GM23338 (cell line): ENCODE measurements around the gene DGKE. TPM values are rescaled to one million over a fixed set of nuclear protein-coding genes. Genes with fewer than 3 reads are reported as not detected.

Experiments
- ATAC-seq: fragments of 200-7000 bp; cut with Tn5 transposase; 3 replicates; pipeline ENCODE4 v1.9.1; 2020
- DNase-seq: peaks from one replicate; pipeline ENCODE4 v3.0.0-alpha.2; 2015; ENCODE audit warnings: low spot score
- H2AFZ ChIP-seq: fragments of 200-600 bp; sonication (generic); 2 replicates; pipeline ENCODE4 v1.8.0; 2016; ENCODE audit warnings: antibody characterized with exemption, mild to moderate bottlenecking, moderate library complexity
- H3F3A ChIP-seq: fragments of 200-600 bp; sonication (generic); replicated peaks from 2 replicates; pipeline ENCODE4 v1.8.0; 2017; ENCODE audit warnings: antibody characterized with exemption, mixed run types, low read depth
- H3K27ac ChIP-seq: fragments of 200-600 bp; sonication (generic); 2 replicates; pipeline ENCODE4 v1.6.1; 2016; ENCODE audit warnings: low read depth
- H3K27me3 ChIP-seq: fragments of 200-600 bp; sonication (generic); 2 replicates; pipeline ENCODE4 v1.8.0; 2016; ENCODE audit warnings: mild to moderate bottlenecking, mixed run types, moderate library complexity; ENCODE audit not compliant: insufficient read depth
- H3K36me3 ChIP-seq: fragments of 200-600 bp; sonication (generic); 2 replicates; pipeline ENCODE4 v1.8.0; 2016; ENCODE audit warnings: mild to moderate bottlenecking; ENCODE audit not compliant: insufficient read depth
- H3K4me1 ChIP-seq: fragments of 200-600 bp; sonication (generic); 2 replicates; pipeline ENCODE4 v1.8.0; 2016; ENCODE audit warnings: mild to moderate bottlenecking, moderate library complexity; ENCODE audit not compliant: insufficient read depth
- H3K4me2 ChIP-seq: fragments of 200-600 bp; sonication (generic); 2 replicates; pipeline ENCODE4 v1.7.1; 2017; ENCODE audit warnings: mixed run types
- H3K4me3 ChIP-seq: fragments of 200-600 bp; sonication (generic); 2 replicates; pipeline ENCODE4 v1.6.1; 2016; ENCODE audit warnings: mixed run types
- H3K79me2 ChIP-seq: fragments of 200-600 bp; sonication (generic); replicated peaks from 2 replicates; pipeline ENCODE4 v1.8.0; 2017; ENCODE audit warnings: mild to moderate bottlenecking; ENCODE audit not compliant: insufficient read depth
- H3K9me2 ChIP-seq: fragments of 200-600 bp; sonication (generic); 2 replicates; pipeline ENCODE4 v1.8.0; 2017; ENCODE audit not compliant: insufficient read depth
- H4K20me1 ChIP-seq: fragments of 200-600 bp; sonication (generic); replicated peaks from 2 replicates; pipeline ENCODE4 v1.8.0; 2017; ENCODE audit warnings: mild to moderate bottlenecking; ENCODE audit not compliant: insufficient read depth
- H3K27ac Mint-ChIP-seq: 2 replicates; pipeline ENCODE4 v1.8.0; 2020; ENCODE audit warnings: inconsistent platforms, mild to moderate bottlenecking, moderate library complexity, mixed read lengths
- H3K27me3 Mint-ChIP-seq: 3 replicates; pipeline ENCODE4 v1.8.0; 2022; ENCODE audit warnings: low read depth, mild to moderate bottlenecking, moderate library complexity, mixed read lengths, inconsistent platforms; ENCODE audit not compliant: insufficient read depth, poor library complexity
- H3K36me3 Mint-ChIP-seq: 3 replicates; pipeline ENCODE4 v1.8.0; 2021; ENCODE audit warnings: low read depth, mild to moderate bottlenecking, inconsistent platforms, moderate library complexity, mixed read lengths
- H3K4me1 Mint-ChIP-seq: 3 replicates; pipeline ENCODE4 v1.8.0; 2020; ENCODE audit warnings: mild to moderate bottlenecking, inconsistent platforms, mixed read lengths
- H3K4me3 Mint-ChIP-seq: 3 replicates; pipeline ENCODE4 v1.8.0; 2021; ENCODE audit warnings: moderate library complexity, mild to moderate bottlenecking, inconsistent platforms, mixed read lengths
- H3K9me3 Mint-ChIP-seq: 3 replicates; pipeline ENCODE4 v1.8.0; 2020; ENCODE audit warnings: moderate library complexity, mild to moderate bottlenecking, inconsistent platforms, mixed read lengths
- CREB1 ChIP-seq: fragments of 250-450 bp; sonication (Bioruptor Pico); IDR thresholded peaks from 2 replicates; pipeline ENCODE4 v1.5.0; 2020; ENCODE audit warnings: low read depth, mild to moderate bottlenecking, moderate library complexity
- ETS1 ChIP-seq: IDR thresholded peaks from 2 replicates; pipeline ENCODE4 v1.6.1; 2016; ENCODE audit warnings: antibody characterized with exemption
- EZH2 ChIP-seq: fragments of 200-600 bp; sonication (generic); IDR thresholded peaks from one replicate; pipeline ENCODE4 v1.8.0; 2017; ENCODE audit warnings: antibody characterized with exemption, mild to moderate bottlenecking, low read depth; ENCODE audit not compliant: unreplicated experiment
- EZH2phosphoT487 ChIP-seq: fragments of 200-600 bp; sonication (generic); IDR thresholded peaks from one replicate; pipeline ENCODE4 v1.8.1; 2018; ENCODE audit warnings: antibody characterized with exemption; ENCODE audit not compliant: unreplicated experiment
- JUNB ChIP-seq: IDR thresholded peaks from one replicate; pipeline ENCODE4 v1.6.1; 2016; ENCODE audit warnings: antibody characterized with exemption; ENCODE audit not compliant: unreplicated experiment
- NANOG ChIP-seq: IDR thresholded peaks from 2 replicates; pipeline ENCODE4 v1.6.1; 2016; ENCODE audit warnings: antibody characterized with exemption, borderline replicate concordance
- POLR2AphosphoS5 ChIP-seq: IDR thresholded peaks from 2 replicates; pipeline ENCODE4 v1.6.1; 2016; ENCODE audit warnings: antibody characterized with exemption, low read depth
- REST ChIP-seq: IDR thresholded peaks from one replicate; pipeline ENCODE4 v1.6.1; 2018; ENCODE audit warnings: antibody characterized with exemption; ENCODE audit not compliant: unreplicated experiment
- STAT1 ChIP-seq: IDR thresholded peaks from one replicate; pipeline ENCODE4 v1.6.1; 2016; ENCODE audit warnings: antibody characterized with exemption; ENCODE audit not compliant: unreplicated experiment
- ZNF114 ChIP-seq: fragments of 250-450 bp; sonication (Bioruptor Pico); IDR thresholded peaks from 2 replicates; pipeline ENCODE4 v1.5.0; 2020; ENCODE audit warnings: mild to moderate bottlenecking, moderate library complexity
- ZNF331 ChIP-seq: fragments of 250-450 bp; sonication (Bioruptor Pico); IDR thresholded peaks from 2 replicates; pipeline ENCODE4 v1.5.0; 2020; ENCODE audit warnings: low read depth, mild to moderate bottlenecking, moderate library complexity
- polyA plus RNA-seq: library from polyadenylated mRNA; unstranded; fragments of >200 nt; fragmentation: Nextera tagmentation; extraction: Ambion mirVana; gene quantifications from 2 replicates; pipeline ENCODE4 v1.2.1, GENCODE V29; 2016
- total RNA-seq: library from RNA; depleted of rRNA; stranded (reverse); fragments of >200 nt; shearing (Covaris generic); gene quantifications from 2 replicates; pipeline ENCODE4 v1.2.3, GENCODE V29; 2014
- TF ChIP-seq, protein P1 (sequence below), 2 experiments: fragments of 200-600 bp in 1 of 2; sonication (generic) in 1 of 2; conservative IDR thresholded peaks; 2 replicates each; pipeline versions ENCODE4 v1.5.1 to v1.6.1; 2016 to 2017; ENCODE audit warnings: antibody characterized with exemption in 2 of 2, low read depth in 2 of 2, mild to moderate bottlenecking in 2 of 2, moderate library complexity in 1 of 2
- TF ChIP-seq, protein P2 (sequence below): fragments of 250-450 bp; sonication (Bioruptor Pico); IDR thresholded peaks from 2 replicates; pipeline ENCODE4 v1.5.0; 2020; ENCODE audit warnings: mild to moderate bottlenecking, moderate library complexity

DGKE gene
- total and polyA plus RNA-seq, 2 experiments from 2014 or later, result 3.9 to 10.1 TPM

GRCh38 chr17:56830726-56831368 is 3.1 kb upstream of the DGKE start:
- H2AFZ ChIP-seq, result no peak overlapping the region
- H3K9me3 Mint-ChIP-seq, result no peaks in the 10 kb centered on the region
- ATAC-seq, result no peak

More at GRCh38 chr17:56830726-56831368, 3.1 kb upstream of the DGKE start:
- Mint-ChIP-seq H3K4me3 (no peak overlapping the region), H3K27ac (no peak overlapping the region), H3K27me3 (peaks cover 24% of the 10 kb centered on the region), H3K4me1 (peaks cover 27% of the 10 kb centered on the region), H3K36me3 (peaks cover 30% of the 10 kb centered on the region)
- H3K79me2 ChIP-seq, result peaks cover 12% of the 10 kb centered on the region; the same call in 1 of the 2 replicates
- TF ChIP-seq ETS1 (no peak), ZNF114 (CRISPR knock-in tag) (no peak), ZNF331 (CRISPR knock-in tag) (no peak), STAT1 (no peak), POLR2AphosphoS5 (no peak), REST (no peak), NANOG (no peak), EZH2phosphoT487 (no peak), CREB1 (CRISPR knock-in tag) (no peak), JUNB (no peak), EZH2 (no peak)
- TF ChIP-seq, protein P1, sequence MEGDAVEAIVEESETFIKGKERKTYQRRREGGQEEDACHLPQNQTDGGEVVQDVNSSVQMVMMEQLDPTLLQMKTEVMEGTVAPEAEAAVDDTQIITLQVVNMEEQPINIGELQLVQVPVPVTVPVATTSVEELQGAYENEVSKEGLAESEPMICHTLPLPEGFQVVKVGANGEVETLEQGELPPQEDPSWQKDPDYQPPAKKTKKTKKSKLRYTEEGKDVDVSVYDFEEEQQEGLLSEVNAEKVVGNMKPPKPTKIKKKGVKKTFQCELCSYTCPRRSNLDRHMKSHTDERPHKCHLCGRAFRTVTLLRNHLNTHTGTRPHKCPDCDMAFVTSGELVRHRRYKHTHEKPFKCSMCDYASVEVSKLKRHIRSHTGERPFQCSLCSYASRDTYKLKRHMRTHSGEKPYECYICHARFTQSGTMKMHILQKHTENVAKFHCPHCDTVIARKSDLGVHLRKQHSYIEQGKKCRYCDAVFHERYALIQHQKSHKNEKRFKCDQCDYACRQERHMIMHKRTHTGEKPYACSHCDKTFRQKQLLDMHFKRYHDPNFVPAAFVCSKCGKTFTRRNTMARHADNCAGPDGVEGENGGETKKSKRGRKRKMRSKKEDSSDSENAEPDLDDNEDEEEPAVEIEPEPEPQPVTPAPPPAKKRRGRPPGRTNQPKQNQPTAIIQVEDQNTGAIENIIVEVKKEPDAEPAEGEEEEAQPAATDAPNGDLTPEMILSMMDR (conservative IDR thresholded peaks at IDR 0.05; ENCODE audit: low read depth in 2 of 2), result no peak
- TF ChIP-seq, protein P2, sequence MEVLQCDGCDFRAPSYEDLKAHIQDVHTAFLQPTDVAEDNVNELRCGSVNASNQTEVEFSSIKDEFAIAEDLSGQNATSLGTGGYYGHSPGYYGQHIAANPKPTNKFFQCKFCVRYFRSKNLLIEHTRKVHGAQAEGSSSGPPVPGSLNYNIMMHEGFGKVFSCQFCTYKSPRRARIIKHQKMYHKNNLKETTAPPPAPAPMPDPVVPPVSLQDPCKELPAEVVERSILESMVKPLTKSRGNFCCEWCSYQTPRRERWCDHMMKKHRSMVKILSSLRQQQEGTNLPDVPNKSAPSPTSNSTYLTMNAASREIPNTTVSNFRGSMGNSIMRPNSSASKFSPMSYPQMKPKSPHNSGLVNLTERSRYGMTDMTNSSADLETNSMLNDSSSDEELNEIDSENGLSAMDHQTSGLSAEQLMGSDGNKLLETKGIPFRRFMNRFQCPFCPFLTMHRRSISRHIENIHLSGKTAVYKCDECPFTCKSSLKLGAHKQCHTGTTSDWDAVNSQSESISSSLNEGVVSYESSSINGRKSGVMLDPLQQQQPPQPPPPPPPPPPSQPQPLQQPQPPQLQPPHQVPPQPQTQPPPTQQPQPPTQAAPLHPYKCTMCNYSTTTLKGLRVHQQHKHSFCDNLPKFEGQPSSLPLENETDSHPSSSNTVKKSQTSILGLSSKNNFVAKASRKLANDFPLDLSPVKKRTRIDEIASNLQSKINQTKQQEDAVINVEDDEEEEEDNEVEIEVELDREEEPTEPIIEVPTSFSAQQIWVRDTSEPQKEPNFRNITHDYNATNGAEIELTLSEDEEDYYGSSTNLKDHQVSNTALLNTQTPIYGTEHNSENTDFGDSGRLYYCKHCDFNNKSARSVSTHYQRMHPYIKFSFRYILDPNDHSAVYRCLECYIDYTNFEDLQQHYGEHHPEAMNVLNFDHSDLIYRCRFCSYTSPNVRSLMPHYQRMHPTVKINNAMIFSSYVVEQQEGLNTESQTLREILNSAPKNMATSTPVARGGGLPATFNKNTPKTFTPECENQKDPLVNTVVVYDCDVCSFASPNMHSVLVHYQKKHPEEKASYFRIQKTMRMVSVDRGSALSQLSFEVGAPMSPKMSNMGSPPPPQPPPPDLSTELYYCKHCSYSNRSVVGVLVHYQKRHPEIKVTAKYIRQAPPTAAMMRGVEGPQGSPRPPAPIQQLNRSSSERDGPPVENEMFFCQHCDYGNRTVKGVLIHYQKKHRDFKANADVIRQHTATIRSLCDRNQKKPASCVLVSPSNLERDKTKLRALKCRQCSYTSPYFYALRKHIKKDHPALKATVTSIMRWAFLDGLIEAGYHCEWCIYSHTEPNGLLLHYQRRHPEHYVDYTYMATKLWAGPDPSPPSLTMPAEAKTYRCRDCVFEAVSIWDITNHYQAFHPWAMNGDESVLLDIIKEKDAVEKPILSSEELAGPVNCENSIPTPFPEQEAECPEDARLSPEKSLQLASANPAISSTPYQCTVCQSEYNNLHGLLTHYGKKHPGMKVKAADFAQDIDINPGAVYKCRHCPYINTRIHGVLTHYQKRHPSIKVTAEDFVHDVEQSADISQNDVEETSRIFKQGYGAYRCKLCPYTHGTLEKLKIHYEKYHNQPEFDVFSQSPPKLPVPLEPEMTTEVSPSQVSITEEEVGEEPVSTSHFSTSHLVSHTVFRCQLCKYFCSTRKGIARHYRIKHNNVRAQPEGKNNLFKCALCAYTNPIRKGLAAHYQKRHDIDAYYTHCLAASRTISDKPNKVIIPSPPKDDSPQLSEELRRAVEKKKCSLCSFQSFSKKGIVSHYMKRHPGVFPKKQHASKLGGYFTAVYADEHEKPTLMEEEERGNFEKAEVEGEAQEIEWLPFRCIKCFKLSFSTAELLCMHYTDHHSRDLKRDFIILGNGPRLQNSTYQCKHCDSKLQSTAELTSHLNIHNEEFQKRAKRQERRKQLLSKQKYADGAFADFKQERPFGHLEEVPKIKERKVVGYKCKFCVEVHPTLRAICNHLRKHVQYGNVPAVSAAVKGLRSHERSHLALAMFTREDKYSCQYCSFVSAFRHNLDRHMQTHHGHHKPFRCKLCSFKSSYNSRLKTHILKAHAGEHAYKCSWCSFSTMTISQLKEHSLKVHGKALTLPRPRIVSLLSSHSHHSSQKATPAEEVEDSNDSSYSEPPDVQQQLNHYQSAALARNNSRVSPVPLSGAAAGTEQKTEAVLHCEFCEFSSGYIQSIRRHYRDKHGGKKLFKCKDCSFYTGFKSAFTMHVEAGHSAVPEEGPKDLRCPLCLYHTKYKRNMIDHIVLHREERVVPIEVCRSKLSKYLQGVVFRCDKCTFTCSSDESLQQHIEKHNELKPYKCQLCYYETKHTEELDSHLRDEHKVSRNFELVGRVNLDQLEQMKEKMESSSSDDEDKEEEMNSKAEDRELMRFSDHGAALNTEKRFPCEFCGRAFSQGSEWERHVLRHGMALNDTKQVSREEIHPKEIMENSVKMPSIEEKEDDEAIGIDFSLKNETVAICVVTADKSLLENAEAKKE (CRISPR knock-in tag), result no peak
- peaks cover 4% of the 10 kb centered on the region; the same call in 1 of the 2 replicates for H4K20me1 ChIP-seq
- H3K27me3 ChIP-seq, result peaks cover 24% of the 10 kb centered on the region
- H3K4me2 ChIP-seq, result no peak overlapping the region
- H3K27ac ChIP-seq, result no peak overlapping the region
- H3K9me2 ChIP-seq, result no peaks in the 10 kb centered on the region
- H3F3A ChIP-seq, result peaks cover 8% of the 10 kb centered on the region; the same call in 1 of the 2 replicates
- DNase-seq, result no peak
- H3K4me1 ChIP-seq, result peaks cover 19% of the 10 kb centered on the region
- no peaks in the 10 kb centered on the region for H3K36me3 ChIP-seq
- H3K4me3 ChIP-seq, result no peak overlapping the region
